AG04449 (cell line): Measurements from ENCODE around the gene CFAP210.

Experiments
- CTCF ChIA-PET: fragments of 350-600 bp; formaldehyde crosslinking; extraction: SDS; loops from one replicate; lab custom pipeline; 2021; ENCODE audit warnings: antibody characterized with exemption; lab: Yijun Ruan, JAX
- POLR2A ChIA-PET: fragments of 400-600, 350-600 bp; formaldehyde crosslinking; extraction: SDS; loops from one replicate; lab custom pipeline; 2020; ENCODE audit warnings: antibody characterized with exemption, inconsistent platforms; lab: Yijun Ruan, JAX
- DNase-seq: peaks from one replicate; pipeline ENCODE4 v3.0.0-alpha.2; 2010; ENCODE audit warnings: low read depth, low spot score
- H3K4me3 ChIP-seq: 2 replicates; pipeline ENCODE4 v1.5.1; 2011; ENCODE audit warnings: low read depth, mild to moderate bottlenecking, control low read depth, low read length
- CTCF ChIP-seq: IDR thresholded peaks from one replicate; pipeline ENCODE4 v1.5.1; 2011; ENCODE audit warnings: mild to moderate bottlenecking, moderate library complexity, low read length, control low read depth, inconsistent platforms; ENCODE audit not compliant: insufficient read depth; ENCODE audit errors: missing control alignments

The CFAP210 gene

GRCh38 chr2:169694113-169694893, at the start of gene CFAP210, which contains the start of gene PHOSPHO2:
Gene CFAP210 (minus strand): TSS chr2:169694405. CDS start chr2:169694327, 78 bp downstream.
Gene PHOSPHO2 (plus strand): TSS chr2:169694469. CDS start chr2:169700972, 6,503 bp downstream.
- TF ChIP-seq CTCF = no peak
- DNase-seq = peak; percentile 69
- POLR2A ChIA-PET = interaction anchor here (0.7 kb wide), 1 partner anchor 120 kb away, joined by 3 read pairs; no protein-coding TSS in a partner anchor
- CTCF ChIA-PET = interaction anchor here (0.8 to 1.2 kb wide), 2 partner anchors 12 to 166 kb away, joined by 3 read pairs; no protein-coding TSS in a partner anchor
- peak within 1 kb of the TSS; percentile 87 for H3K4me3 ChIP-seq

GRCh38 chr2:169743549-169743948, 49.3 kb upstream of the CFAP210 start:
- ChIA-PET POLR2A (no interaction called here), CTCF (no interaction called here)
- H3K4me3 ChIP-seq = no peak overlapping the region
- DNase-seq = no peak
- no peak for TF ChIP-seq CTCF

- CTCF ChIA-PET = no interaction called here
- no peak overlapping the region for H3K4me3 ChIP-seq
- POLR2A ChIA-PET = no interaction called here
- DNase-seq = no peak
- TF ChIP-seq CTCF = no peak
Measured at GRCh38 chr2:169739351-169739750, 45.1 kb upstream of the CFAP210 start.

GRCh38 chr2:169738566-169739229, 44.5 kb upstream of the CFAP210 start:
- no peak for TF ChIP-seq CTCF
- ChIA-PET CTCF (no interaction called here), POLR2A (no interaction called here)
- no peak for DNase-seq
- H3K4me3 ChIP-seq = no peak overlapping the region

GRCh38 chr2:169736902-169737301, 42.7 kb upstream of the CFAP210 start:
- ChIA-PET POLR2A (no interaction called here), CTCF (no interaction called here)
- no peak for TF ChIP-seq CTCF
- H3K4me3 ChIP-seq = no peak overlapping the region
- DNase-seq = no peak

GRCh38 chr2:169735623-169736022, 41.4 kb upstream of the CFAP210 start:
- ChIA-PET CTCF (interaction anchor here (1.0 kb wide), 1 partner anchor 20 kb away, joined by 3 read pairs; no protein-coding TSS in a partner anchor), POLR2A (no interaction called here)
- no peak for DNase-seq
- TF ChIP-seq CTCF = no peak
- no peak overlapping the region for H3K4me3 ChIP-seq
